ENCODE data around the gene BACH2. TPM values are rescaled to one million over a fixed set of nuclear protein-coding genes. Genes with fewer than 3 reads are reported as not detected.

The BACH2 gene
- total RNA-seq, 1 experiment from 2014 or later: 3.3 TPM

DNA sequence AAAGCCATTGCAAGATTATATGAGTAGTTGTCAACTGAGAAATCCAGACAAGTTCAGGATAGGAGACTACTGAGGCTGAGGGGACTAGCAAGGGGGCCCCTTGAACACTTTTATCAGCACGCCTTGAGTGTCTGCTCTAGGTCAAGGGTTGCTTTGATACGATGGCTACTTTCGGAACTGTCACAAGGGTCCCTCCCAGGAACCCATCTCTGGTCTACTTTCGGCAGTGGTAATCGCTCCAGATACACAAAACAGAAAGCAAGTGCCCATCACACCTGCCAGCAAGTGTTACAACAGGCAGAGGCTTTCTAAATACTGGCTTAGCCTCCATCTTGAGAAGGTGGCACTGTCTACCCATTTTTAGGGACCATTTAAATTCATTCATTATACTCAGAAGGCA, 341.3 kb downstream of the BACH2 start:
- intact Hi-C loops (cut with micrococcal nuclease): no loop called here
- H2AFZ ChIP-seq (ENCODE audit: low read depth, low read length, poor library complexity, severe bottlenecking): no peak overlapping the region
- POLR2A ChIA-PET: no interaction called here
- CTCF ChIA-PET: no interaction called here
- no peaks in the 10 kb centered on the region for H3K36me3 ChIP-seq (ENCODE audit: control insufficient read depth in 1 of 2, insufficient read depth in 2 of 2, low read length in 2 of 2)
- no peak for ATAC-seq
- no peak overlapping the region for H3K4me3 ChIP-seq (replicated peaks in 1 of 2; ENCODE audit: low read depth in 1 of 2, low read length in 2 of 2)
- H3K27ac ChIP-seq (ENCODE audit: low read depth, low read length): no peak overlapping the region
- no peaks in the 10 kb centered on the region for H3K9me3 ChIP-seq (ENCODE audit: control insufficient read depth in 1 of 2, insufficient read depth in 1 of 2, low read depth in 1 of 2, low read length in 2 of 2)
- no peak for DNase-seq (ENCODE audit: low read depth, low spot score)
- no peak overlapping the region for H3K4me2 ChIP-seq (ENCODE audit: low read length)
- H4K20me1 ChIP-seq (ENCODE audit: insufficient read depth): no peaks in the 10 kb centered on the region
- H3K4me1 ChIP-seq (ENCODE audit: control insufficient read depth in 1 of 2, insufficient read depth in 2 of 2, low read length in 2 of 2): no peaks in the 10 kb centered on the region
- TF ChIP-seq, protein P1, sequence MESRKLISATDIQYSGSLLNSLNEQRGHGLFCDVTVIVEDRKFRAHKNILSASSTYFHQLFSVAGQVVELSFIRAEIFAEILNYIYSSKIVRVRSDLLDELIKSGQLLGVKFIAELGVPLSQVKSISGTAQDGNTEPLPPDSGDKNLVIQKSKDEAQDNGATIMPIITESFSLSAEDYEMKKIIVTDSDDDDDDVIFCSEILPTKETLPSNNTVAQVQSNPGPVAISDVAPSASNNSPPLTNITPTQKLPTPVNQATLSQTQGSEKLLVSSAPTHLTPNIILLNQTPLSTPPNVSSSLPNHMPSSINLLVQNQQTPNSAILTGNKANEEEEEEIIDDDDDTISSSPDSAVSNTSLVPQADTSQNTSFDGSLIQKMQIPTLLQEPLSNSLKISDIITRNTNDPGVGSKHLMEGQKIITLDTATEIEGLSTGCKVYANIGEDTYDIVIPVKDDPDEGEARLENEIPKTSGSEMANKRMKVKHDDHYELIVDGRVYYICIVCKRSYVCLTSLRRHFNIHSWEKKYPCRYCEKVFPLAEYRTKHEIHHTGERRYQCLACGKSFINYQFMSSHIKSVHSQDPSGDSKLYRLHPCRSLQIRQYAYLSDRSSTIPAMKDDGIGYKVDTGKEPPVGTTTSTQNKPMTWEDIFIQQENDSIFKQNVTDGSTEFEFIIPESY (IDR thresholded peaks at IDR 0.05; ENCODE audit: extremely low read depth, insufficient replicate concordance, low read length): no peak
- no peak for TF ChIP-seq POLR2AphosphoS5 (IDR thresholded peaks at IDR 0.05; ENCODE audit: low read depth, low read length)
- no peak for TF ChIP-seq JUND (IDR thresholded peaks at IDR 0.05)
- no peaks in the 10 kb centered on the region for H3K9me2 ChIP-seq (ENCODE audit: insufficient read depth)
- H3K27me3 ChIP-seq (ENCODE audit: insufficient read depth, low read length): no peaks in the 10 kb centered on the region
- no TSS peak for BruUV-seq (replicated peaks)
- H3K79me2 ChIP-seq (ENCODE audit: insufficient read depth, low read length): no peaks in the 10 kb centered on the region
- RAD21 ChIA-PET (ENCODE audit: low non-redundant PET in 1 of 2, low total read pairs in 2 of 2, uncharacterized antibody in 2 of 2, unreplicated experiment in 2 of 2): no interaction called here
- no peak overlapping the region for H3K9ac ChIP-seq (ENCODE audit: low read length)

DNA sequence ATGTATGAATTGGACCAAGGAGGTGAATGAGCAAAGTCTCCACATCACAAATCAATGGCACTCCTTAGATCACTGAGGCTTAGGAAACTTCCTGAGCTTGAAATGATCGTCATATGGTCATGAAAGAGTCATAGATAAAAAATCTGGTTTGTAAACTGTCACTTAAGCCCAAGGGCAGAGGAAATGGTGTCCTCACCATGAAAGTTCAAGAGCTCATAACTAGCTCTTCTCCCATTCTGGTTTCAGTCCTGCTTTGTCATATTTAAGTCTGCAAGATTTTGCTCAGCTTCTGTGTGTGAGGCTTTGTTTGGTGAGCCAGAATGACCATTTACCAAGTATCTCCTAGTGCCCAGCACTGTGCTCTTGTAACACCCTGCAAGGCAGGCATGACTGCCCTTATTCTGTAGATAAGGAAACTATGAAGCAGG, 341.9 kb downstream of the BACH2 start:
- RAD21 ChIA-PET (ENCODE audit: low non-redundant PET in 1 of 2, low total read pairs in 2 of 2, uncharacterized antibody in 2 of 2, unreplicated experiment in 2 of 2): no interaction called here
- H3K27ac ChIP-seq (ENCODE audit: low read depth, low read length): no peak overlapping the region
- intact Hi-C loops (cut with micrococcal nuclease): no loop called here

More for the DNA sequence above, 341.9 kb downstream of the BACH2 start:
- Histone ChIP-seq H4K20me1 (ENCODE audit: insufficient read depth) (no peaks in the 10 kb centered on the region), H3K79me2 (ENCODE audit: insufficient read depth, low read length) (no peaks in the 10 kb centered on the region), H3K27me3 (ENCODE audit: insufficient read depth, low read length) (no peaks in the 10 kb centered on the region), H3K9me3 (ENCODE audit: control insufficient read depth in 1 of 2, insufficient read depth in 1 of 2, low read depth in 1 of 2, low read length in 2 of 2) (no peaks in the 10 kb centered on the region), H3K9ac (ENCODE audit: low read length) (no peak overlapping the region), H3K4me3 (replicated peaks in 1 of 2; ENCODE audit: low read depth in 1 of 2, low read length in 2 of 2) (no peak overlapping the region), H3K4me1 (ENCODE audit: control insufficient read depth in 1 of 2, insufficient read depth in 2 of 2, low read length in 2 of 2) (no peaks in the 10 kb centered on the region), H2AFZ (ENCODE audit: low read depth, low read length, poor library complexity, severe bottlenecking) (no peak overlapping the region), H3K4me2 (ENCODE audit: low read length) (no peak overlapping the region), H3K36me3 (ENCODE audit: control insufficient read depth in 1 of 2, insufficient read depth in 2 of 2, low read length in 2 of 2) (no peaks in the 10 kb centered on the region), H3K9me2 (ENCODE audit: insufficient read depth) (no peaks in the 10 kb centered on the region)
- DNase-seq (ENCODE audit: low read depth, low spot score): no peak
- CTCF ChIA-PET: no interaction called here
- no TSS peak for BruUV-seq (replicated peaks)
- TF ChIP-seq SP1 (IDR thresholded peaks at IDR 0.05; ENCODE audit: low read depth): no peak
- no peak for TF ChIP-seq FOSL1 (IDR thresholded peaks at IDR 0.05; ENCODE audit: low read depth)
- TF ChIP-seq SRF (IDR thresholded peaks at IDR 0.05; ENCODE audit: low read depth): no peak
- no peak for TF ChIP-seq EZH2 (IDR thresholded peaks at IDR 0.05)
- no peak for TF ChIP-seq CTCF (IDR thresholded peaks at IDR 0.05 in 2 of 3, conservative IDR thresholded peaks at IDR 0.05 in 1 of 3; ENCODE audit: borderline replicate concordance in 1 of 3, insufficient read depth in 1 of 3, low read depth in 2 of 3, low read length in 2 of 3)
- TF ChIP-seq, protein P1 (IDR thresholded peaks at IDR 0.05; ENCODE audit: extremely low read depth, insufficient replicate concordance, low read length): no peak
- TF ChIP-seq EGR1 (IDR thresholded peaks at IDR 0.05; ENCODE audit: low read depth): no peak
- POLR2A ChIA-PET: no interaction called here
- ATAC-seq: no peak

Measured in HCT116 (cell line).